Measurements from ENCODE around the gene RTN4RL1.

RTN4RL1 gene

DNA sequence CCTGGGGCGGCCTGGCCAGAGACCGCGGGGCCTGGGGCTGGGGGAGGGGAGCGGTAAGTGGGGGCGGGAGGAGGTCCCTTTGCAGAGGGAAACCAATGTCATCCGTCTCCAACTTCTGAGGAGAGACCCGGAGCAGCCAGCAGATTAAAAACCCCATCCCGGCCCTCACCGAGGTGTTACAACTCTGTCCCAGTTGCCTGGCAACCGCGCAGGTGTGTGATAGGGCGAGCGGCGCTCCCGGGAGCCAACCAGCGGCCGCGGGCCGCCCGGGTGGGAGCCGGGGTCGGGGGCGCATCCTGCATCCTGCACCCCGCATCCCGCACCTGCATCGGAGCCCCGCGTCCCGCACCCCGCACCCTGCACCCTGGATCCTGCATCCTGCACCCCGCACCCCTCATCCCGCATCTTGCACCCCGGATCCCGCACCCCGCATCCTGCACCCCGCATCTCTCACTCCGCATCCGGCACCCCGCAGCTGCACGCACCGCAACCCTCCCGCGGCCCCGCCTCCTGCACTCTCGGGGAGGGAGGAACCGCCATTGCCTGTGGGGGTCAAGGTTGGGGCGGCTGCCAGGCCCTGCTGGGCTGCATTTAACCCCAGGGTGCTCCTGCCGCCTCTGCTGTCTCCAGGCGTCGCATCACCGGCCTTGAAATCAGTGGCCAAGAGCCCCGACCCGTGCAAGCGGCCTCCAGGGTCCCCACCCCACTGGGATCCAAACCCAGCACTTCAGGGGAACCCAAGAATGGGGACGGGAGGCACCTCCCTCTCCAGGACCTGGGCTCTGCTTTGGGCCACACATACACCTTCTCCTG, 47.3 kb downstream of the RTN4RL1 start:
- DNase-seq (ENCODE audit: low read depth) = no peak

- DNase-seq (ENCODE audit: low read depth) = no peak
Measured at GRCh38 chr17:1976683-1977064, 48.5 kb downstream of the RTN4RL1 start.

GRCh38 chr17:1976000-1976682, 49.0 kb downstream of the RTN4RL1 start:
- DNase-seq (ENCODE audit: low read depth) = no peak

DNA sequence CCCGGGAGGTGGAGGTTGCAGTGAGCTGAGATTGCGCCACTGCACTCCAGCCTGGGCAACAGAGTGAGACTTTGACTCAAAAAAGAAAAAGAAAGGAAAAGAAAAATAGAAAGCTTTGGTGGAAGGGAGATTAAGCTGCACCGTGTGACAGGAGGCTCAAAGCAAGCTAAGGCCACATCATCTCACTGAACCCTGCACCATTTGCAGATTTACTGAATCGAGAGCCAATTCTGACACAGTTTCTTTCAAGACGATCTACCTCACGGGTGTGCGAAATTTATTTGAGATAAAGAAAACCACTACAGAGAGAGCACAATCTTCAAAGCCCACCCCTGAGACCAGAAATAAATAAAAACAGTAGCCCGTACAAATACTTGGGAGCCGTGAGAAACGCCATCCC, 49.6 kb downstream of the RTN4RL1 start:
- DNase-seq (ENCODE audit: low read depth) = no peak

DNA sequence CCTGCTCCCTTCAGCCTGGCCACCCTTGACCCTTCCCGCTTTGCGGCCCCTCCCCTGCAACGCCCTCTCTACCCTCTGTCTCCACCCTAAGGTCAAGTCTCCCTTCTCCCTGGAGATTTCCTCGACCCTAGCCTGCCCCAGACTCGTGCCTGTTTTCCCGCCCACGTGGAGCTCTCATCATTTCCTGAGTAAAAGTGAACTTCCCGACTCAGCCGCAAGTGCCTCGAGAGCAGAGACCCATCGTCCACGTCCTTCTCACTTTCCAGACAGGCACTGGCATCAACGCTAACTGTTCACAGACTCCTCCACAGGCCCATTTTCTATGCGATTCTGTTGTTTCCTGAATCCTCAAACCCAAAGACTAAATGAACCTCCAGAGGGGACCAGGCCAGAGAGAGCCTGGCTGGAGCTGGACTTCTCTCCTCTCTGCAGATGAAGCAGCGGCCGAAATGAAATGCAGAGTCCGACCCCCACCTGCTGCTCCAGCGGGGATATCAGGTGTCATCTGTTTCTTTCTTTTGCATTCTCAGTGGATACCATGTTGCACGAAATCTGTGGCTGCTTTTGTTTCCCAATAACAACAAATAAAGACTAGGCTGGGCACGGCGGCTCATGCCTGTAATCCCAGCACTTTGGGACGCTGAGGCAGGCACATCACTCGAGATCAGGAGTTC, 52.5 kb downstream of the RTN4RL1 start:
- DNase-seq (ENCODE audit: low read depth) = no peak

DNA sequence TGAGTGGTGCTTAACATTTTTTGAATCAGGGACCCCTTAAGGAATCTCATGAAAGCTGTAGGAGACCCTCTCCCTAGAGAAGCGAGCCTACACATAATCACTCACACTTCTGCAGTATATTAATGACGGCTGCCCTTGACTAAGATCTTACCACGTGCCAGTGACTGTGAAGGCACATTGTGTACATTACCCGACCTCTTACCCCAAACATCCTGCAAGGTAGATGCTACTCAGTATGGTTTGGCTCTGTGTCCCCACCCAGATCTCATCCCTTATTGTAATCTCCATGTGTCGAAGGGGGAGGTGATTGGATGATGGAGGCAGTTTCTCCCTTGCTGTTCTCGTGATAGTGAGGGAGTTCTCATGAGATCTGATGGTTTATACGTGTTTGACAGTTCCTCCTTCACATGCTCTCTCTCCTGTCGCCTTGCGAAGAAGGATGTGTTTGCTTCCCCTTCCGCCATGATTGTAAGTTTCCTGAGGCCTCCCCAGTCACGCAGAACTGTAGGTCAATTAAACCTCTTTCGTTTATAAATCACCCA, 54.2 kb downstream of the RTN4RL1 start:
- DNase-seq (ENCODE audit: low read depth) = no peak

DNA sequence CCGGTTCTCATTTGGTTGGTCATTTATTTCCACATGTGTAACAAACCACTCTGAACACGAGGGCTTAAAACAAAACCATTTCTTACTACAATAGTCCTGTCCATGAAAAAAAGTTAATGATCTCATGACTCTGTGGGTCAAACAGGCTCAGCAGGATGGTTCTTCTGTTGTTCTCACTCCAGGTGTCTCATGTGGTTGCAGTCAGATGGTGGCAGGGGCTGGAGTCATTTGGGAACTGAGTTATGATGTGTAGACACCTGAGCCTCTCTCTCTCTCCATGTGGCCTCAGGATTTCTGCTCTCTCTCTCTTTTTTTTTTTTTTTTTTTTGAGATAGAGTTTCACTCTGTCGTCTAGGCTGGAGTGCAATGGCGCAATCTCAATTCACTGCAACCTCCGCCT, 55.4 kb downstream of the RTN4RL1 start:
- no peak for DNase-seq (ENCODE audit: low read depth)

DNA sequence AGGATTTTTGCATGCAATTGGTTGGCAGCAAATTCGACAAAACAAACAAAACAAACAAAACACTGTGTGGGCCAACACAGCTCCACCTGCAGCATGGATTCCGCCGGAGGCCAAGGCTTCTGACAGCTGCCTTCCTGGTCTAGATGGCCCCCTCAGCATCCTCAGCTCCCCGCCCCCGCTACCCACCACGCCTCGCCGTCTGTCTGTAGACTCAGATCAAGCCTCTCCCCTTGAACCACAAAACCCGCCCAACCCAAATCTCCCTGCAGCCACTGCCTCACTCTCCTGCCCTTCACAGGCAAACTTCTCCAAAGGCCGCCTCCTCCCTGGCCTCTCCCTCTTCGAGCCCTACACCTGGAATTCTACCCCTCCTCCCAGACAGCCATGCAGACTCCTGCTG, 57.9 kb downstream of the RTN4RL1 start:
- no peak for DNase-seq (ENCODE audit: low read depth)

DNA sequence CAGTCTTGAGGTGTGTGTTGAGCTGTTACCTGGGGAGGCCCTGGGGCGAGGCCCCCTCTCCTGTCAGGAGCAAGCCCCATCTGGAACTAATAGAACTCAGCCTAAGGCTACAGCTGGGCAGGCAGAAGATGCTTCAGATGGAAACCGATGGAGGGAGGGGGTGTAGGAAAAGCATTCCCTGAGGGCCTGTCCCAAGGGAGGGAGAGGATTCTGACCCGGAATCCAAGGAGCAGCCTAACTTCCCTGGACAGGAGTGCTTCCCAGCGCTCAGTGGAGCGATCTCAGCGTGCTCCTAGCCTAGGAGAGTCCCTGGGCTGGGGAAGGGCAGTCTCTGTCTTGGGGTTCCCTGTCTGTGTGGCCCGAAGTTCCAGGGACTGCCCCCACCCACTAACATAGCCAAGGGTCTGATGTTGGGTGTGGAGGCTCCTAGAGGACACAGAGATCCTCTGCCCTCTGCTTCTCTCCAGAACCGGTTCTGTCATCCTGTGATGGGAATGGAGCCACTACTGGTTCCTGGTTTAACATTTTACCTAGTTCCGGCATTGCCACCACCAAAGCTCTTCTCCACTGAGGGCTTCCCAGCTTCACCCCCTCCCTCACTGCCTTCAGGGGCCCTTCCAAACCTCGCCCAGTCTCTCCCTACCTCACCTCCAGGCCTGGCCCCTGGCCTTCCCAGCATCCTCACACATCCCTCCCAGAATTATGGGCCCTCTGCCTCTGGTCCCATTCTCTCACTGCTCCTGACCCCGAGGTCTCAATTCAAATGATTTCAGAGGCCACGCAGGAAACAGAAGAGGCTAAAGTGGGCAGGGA, 58.7 kb downstream of the RTN4RL1 start:
- no peak for DNase-seq (ENCODE audit: low read depth)

DNA sequence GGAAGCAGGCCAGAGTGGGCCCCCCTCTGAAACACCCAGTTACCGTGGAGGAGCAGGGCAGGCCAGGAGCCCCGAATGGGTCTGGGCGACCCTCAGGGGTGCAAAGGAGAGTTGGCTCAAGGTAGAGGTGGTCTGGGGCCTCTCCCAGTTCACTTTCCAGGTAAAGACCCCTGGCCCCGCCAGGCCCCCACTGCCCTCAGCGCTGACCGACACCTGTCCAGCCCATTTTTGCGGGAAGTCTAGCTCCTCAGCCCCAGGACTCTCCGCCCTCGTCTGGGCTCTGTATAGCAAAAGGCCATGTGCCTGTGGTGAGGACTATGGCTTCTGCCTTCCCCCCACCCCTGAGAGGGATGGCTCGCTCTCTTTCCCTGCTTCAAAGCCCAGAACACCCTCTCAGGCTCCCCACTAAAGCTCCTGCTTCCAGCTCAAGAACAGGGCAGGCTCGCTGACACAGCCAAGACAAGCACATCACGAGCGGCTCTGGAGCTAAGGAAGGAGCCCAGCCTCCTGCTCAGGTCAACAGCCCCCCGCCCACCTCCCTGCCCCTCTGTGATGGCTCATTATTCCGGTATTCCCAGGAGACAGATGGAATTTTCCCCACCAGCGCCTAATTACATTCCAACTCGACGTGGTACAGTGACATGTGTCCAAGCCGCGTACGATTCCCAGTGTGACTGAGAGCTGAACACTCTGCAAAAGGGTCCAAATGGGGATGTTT, 59.4 kb downstream of the RTN4RL1 start:
- DNase-seq (ENCODE audit: low read depth) = no peak

DNA sequence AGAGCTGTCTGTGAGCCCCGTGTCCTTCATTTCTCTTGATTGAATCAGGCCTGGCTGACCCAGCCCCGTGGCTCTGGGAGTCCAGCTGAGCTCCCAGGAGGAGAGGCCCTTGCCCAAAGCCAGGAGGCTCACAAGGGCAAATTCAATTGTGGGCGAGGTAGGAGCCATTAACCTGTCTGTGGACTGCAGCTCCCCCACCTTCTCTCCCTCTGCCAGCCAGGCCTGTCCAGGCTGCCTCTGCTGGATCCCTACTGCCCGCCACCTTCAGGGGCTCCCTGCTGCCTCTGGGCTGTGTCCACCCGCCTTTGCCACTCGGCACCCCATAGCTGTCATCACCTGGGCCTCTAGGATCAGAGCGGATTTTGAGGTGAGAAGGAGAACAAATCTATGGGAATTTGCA, 61.9 kb downstream of the RTN4RL1 start:
- no peak for DNase-seq (ENCODE audit: low read depth)

- DNase-seq (ENCODE audit: low read depth) = no peak
Measured at GRCh38 chr17:1961189-1961588, 63.9 kb downstream of the RTN4RL1 start.

- no peak for DNase-seq (ENCODE audit: low read depth)
Measured at GRCh38 chr17:1960545-1960912, 64.6 kb downstream of the RTN4RL1 start.

DNA sequence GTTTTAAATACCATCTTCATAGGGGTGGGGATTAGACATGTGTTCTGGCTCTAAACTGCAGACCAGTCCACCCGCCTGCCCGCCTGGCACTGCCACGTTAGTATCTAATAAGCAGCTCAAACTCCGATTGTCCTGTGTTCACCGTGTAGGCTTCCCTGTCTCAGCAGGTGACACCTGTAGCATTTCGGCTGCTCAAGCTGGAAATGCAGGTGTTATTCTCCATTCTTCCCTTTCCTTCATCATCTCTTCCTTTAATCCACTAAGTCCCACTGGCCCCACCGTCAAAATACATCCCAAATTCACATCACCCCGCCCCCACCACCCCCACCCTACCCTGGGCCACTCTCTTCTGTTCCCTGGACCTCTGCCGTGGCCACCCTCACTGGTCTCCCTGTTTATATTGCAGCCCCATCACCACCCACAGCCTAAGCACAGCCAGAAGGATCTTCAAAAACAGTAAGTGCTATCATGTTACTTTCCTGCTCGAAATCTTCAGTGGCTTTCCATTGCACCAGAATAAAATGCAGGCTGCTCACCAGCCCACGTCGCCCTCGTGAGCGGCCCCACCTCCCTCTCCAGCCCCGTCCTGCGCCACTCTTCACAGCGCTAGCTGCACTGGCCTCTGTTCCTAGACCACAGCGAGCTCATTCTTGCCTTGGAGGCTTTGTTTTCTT, 65.1 kb downstream of the RTN4RL1 start:
- peak; percentile 58 for DNase-seq (ENCODE audit: low read depth)

- peak; percentile 61 for DNase-seq (ENCODE audit: low read depth)
Measured at GRCh38 chr17:1958134-1958881, 66.8 kb downstream of the RTN4RL1 start.

GRCh38 chr17:1957037-1957436, 68.1 kb downstream of the RTN4RL1 start:
- no peak for DNase-seq (ENCODE audit: low read depth)

DNA sequence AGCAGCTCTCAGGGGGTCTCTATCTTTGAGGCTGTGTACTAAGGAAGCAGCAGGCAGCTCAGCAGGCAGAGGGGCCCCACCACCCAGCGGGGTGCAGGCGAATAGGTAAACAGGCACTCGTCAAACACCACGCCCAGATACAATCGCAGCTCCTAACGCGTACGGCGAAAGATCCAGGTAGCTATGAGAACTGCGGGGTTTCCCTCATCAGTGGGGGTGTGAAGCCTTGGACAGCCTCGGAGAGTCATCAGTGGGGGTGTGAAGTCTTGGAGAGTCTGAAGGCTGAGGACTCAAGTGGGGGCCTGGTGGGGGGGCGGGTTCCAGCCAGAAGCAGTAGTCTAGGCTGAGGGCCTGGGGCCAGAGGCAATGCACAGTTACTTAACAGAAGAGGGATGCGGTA, 69.0 kb downstream of the RTN4RL1 start:
- no peak for DNase-seq (ENCODE audit: low read depth)

GRCh38 chr17:1953831-1954230, 71.3 kb downstream of the RTN4RL1 start:
- DNase-seq (ENCODE audit: low read depth) = no peak

DNA sequence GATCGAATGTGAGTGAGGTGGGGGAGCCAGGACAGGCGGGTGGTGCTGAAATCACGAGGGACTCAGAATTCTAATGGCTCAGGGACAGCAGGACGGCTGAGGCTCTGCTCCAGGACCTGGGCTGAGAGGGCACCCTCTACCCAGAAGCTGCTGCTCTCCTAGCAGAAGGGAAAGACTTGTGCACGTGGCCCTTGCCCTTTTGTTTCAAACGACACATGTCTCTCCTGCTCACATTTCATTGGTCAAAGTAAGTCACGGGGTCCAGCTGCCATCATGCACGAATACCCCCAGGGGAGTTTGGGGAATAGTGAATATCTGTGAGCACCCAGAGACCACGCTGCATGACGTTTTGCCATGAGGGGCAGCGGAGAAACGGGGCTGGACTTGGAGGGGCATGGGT, 73.2 kb downstream of the RTN4RL1 start:
- no peak for DNase-seq (ENCODE audit: low read depth)

DNA sequence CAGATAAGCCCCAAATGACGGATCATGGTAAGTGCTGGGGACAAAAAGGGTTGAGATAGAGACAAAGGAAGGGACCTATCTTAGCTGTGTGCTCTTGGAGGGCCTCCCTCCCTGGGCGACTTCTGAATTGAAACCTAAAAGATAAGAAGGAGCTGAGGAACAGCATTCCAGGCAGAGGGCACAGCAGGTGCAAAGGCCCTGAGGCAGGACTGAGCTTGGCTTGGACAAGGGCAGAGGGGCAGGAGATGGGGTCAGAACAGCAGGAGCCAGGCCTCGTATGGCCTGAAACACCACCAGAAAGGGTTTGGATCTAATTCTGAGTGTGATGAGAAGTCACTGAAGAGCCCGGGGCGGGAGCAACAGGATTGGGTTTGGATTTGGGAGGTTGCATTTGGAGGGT, 75.4 kb downstream of the RTN4RL1 start:
- no peak for DNase-seq (ENCODE audit: low read depth)
